Stimulated activated CD4-positive, alpha-beta T cell treated with anti-CD3 and anti-CD28 coated beads, TNF-alpha, amount 100 ng/mL, for 24 hours (primary cell): ENCODE results near the gene CABP1.

ENCODE experiments used
- DNase-seq, 3 experiments: peaks; one replicate each; pipeline ENCODE4 v3.0.0-alpha.2; 2020; ENCODE audit warnings: low read depth in 3 of 3

Gene CABP1

DNA sequence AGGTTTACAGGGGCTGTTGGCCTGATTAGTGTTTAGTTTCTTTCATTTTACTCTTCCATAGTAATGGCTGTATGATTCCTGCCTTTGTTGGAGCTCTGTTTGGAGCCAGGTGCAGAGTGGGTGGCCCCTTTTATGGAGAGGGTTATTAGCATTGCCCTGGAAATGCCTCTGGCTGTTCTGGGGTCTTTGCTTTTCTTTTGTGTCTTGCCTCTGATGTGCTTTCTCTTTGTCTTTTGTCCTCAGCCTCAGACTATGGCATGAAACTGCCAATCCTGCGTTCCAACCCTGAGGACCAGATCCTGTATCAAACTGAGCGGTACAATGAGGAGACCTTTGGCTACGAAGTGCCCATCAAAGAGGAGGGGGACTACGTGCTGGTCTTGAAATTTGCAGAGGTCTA, 53.4 kb downstream of the CABP1 start:
- no peak for DNase-seq

DNA sequence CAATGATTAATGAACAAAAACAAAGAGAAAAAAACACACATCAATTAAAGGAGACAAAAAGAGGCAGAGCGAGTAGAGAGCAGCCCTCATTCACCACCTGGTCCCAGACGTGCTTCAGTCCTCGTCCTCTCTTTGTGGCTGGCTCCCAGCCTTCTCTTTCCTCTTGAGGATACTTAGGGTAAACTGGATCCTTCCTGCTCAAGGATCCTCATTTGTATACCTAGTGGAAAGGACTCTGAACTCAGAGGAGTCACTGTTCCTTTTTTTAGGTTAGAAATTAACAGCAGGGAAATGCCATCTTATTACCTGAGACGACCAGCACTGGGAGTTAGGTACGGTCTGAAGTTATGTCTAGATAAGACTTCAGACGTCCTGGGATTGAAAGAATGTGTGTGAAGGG, 56.2 kb downstream of the CABP1 start:
- DNase-seq = no peak

- no peak for DNase-seq
Observed at GRCh38 chr12:120697344-120697743, 56.9 kb downstream of the CABP1 start.

GRCh38 chr12:120698665-120699064, 58.2 kb downstream of the CABP1 start:
- DNase-seq = no peak

DNA sequence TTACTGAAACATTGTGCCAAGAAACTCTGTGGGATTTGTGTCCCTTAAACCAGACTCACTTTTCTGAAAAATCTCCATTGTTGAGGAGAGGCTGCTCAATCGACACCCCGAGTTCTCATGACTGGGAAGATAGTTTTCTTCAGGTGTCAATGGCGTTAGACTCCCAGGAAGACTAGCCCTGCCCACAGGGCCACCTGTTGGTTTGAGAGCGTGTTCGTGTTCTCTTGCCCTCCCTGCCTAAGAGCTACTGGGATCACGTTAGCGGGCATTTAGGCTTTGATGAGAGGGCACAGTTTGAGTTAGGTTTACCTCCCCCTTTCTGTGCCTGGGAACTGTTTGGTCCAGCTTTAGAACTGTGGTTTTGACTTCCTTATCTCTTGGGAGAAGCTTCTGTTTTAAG, 59.1 kb downstream of the CABP1 start:
- no peak for DNase-seq

DNA sequence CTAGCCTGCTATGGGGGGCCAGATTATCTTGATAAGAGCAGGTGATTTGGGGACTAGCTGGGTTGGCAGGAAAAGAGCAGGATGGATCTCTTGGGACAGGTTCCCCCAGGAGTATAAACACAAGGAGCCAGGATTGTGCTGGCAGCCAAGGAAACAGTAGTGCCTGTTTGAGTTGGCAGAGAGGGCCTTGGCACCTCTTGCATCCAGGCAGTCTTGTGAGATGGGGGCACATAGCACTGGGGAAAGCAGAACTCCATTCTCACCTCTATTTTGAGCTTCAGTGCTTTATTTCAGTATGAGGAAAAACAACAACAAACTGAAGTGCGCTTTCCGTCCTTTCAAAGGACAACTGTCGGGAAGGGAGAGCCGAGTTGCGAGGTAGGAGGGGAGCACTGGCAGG, 60.5 kb downstream of the CABP1 start:
- DNase-seq = no peak

GRCh38 chr12:120702637-120703036, 62.2 kb downstream of the CABP1 start:
- DNase-seq = no peak

- DNase-seq = no peak
Observed at GRCh38 chr12:120703311-120703942, 63.0 kb downstream of the CABP1 start.

DNA sequence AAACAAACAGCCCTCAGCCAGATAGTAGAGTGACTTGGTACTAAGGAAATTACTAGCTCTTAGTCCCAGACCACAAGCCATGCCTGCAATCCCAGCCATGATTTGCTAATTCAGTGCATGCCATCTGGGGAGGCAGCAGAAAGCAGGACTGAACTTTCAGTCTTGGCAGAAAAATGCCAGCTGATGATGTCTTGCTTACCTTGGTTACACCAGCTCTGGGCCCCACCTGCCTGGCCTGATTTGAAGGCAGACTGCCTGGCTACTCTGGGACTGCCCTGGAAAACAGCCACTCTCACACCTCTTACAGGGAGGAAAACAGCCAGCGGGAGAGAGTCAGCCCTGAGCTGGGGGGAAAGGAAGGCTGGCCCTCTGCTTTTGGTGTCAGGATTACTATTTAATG, 65.2 kb downstream of the CABP1 start:
- DNase-seq = no peak

- DNase-seq = no peak
Observed at GRCh38 chr12:120706029-120706428, 65.6 kb downstream of the CABP1 start.

DNA sequence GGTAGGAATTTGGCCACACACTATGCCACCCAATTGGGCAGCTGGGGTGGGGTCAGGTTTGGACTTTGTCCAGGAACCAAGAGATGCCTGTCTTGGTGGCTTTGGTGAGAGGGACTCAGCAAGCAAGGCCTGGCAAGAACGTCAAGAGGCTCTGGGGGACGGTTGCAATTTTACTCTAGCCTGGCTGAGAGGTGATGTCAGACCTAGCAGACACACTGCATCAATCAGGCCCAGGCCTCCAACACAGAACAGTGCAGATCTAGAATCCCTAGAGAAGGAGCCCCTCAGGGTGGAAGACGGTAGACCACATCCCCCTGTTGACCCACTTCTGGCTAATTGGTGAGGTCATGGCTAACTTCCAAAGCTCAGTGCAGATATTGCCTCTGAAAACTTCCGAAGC, 68.2 kb downstream of the CABP1 start:
- DNase-seq = no peak

DNA sequence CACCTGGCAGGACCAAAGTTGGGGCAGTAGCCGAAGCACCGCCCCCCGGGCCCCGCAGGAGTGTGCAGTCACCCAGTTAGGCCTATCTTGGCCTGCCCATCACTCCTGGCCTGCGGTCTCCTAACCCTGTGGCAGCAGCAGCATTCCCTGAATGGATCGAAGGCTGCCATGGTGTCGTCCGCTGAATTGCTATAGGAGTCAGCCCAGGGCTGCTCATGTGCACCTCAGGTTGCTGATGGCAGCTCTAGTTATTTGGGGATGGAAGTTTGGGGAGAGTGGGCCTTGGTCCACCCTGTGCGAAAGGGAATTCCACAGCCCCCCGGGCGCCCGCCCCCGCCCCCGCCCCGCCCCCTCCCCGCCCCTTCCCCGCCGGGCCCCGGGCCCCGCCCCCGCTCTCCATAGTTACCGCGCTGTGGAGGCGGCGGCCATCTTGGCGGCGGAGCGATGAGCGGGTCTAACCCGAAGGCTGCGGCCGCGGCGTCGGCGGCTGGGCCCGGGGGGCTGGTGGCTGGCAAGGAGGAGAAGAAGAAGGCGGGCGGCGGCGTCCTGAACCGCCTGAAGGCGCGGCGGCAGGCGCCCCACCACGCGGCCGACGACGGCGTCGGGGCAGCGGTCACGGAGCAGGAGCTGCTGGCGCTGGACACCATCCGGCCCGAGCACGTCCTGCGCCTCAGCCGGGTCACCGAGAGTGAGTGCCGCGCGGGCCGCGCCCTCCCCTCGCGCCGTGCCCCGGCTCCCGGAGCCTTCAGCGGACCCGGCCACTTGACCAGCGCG, 69.8 kb downstream of the CABP1 start, which contains the start of gene UNC119B:
Gene UNC119B (plus strand): TSS at position 428 of the 774 bp plus-strand sequence. CDS start 17 bp downstream, at position 445.
- DNase-seq = peak; percentile 46 to 73 (median 67)

DNA sequence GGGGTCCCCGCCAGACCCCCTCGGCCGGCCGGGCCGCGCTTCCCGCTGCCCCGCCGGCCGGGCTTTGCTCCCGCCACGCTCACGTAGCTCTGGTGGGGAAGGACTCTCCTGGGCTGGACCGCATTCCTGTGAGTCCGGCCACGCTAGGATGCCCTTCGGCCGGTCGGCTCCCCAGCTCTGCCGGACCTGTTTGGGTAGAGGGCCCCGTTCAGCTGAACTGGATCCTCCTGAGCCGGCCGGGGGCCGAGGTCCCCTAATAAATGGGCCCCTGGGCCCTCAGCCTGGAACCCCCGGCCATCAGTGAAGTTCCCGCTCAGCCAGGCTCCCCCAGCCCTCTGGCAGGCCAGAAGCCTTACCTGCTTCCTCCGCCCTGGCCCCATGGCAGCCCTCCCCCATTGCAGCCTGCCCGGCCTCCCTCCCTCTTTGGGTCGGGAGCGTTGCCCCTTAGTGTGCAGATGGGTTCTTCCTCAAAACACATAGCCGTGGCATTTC, 70.4 kb downstream of the CABP1 start:
- peak in 1 of 3 experiments; percentile 32 for DNase-seq

GRCh38 chr12:120711411-120711810, 71.0 kb downstream of the CABP1 start:
- no peak for DNase-seq

DNA sequence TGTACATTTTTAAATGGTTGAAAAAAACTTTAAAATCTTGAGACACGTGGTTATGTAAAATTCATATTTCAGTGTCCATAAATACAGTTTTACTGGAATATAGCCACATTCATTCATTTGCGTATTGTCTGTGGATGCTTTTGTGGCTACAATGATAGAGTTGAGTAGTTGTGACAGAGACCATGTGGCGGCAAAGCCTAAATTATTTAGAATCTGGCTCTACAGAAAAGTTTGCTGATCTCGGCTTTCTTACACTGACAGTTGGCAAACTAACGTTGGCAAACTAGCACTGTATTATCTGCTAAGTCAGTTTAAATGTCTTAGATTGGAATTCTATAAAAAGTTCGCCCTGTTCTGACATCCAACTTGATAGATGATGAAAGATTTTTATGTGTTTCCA, 72.2 kb downstream of the CABP1 start:
- DNase-seq = no peak

DNA sequence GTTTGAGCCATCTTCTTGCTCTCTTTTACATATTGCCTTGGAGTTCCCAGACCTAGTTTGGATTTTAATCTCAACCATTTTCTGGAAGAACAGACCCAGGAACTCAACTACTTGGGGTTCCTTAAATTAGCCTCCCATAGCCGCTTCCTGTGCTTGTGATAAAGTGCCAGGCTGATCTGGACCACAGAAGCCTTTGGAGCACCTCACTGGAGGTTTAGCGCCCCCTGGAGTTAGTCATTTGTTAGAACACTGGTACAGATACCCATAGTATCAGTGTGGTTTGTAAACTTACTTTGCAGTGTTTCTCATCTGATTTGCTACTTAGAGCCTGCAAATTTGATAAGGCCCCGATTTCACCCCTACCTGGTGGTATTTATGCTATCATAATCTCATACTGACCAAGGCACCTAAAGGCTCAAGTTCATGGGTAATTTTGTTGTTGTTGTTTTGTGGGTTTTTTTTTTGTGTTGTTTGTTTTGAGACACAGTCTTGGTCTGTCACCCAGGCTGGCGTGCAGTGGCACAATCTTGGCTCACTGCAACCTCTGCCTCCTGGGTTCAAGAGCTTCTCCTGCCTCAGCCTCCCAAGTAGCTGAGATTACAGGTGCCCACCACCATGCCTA, 73.5 kb downstream of the CABP1 start:
- peak; percentile 49 to 78 (median 54) for DNase-seq
